ENCODE data around the gene POLR2F. TPM values are rescaled to one million over a fixed set of nuclear protein-coding genes. Genes with fewer than 3 reads are reported as not detected.
"Not testable (repeated sequence)": the region's sequence is repeated elsewhere in the genome, so short reads cannot be mapped to it uniquely, and the experiment has no call there.

Gene POLR2F
- total RNA-seq, 2 donors from 2014 or later: 25.9 to 27.7 TPM

GRCh38 chr22:37971475-37972434, 18.3 kb downstream of the POLR2F start:
- Mint-ChIP-seq H3K4me1 (peaks cover 14% of the 10 kb centered on the region), H3K27me3 (no peaks in the 10 kb centered on the region), H3K27ac (no peak overlapping the region), H3K36me3 (ENCODE audit: low read depth) (peaks cover 7% of the 10 kb centered on the region), H3K4me3 (no peak overlapping the region)
- H3K9me3 ChIP-seq (ENCODE audit: control insufficient read depth, low read length, poor library complexity, severe bottlenecking): no peaks in the 10 kb centered on the region
- DNase-seq (no peak), ATAC-seq (no peak)

GRCh38 chr22:37972527-37972926, 19.0 kb downstream of the POLR2F start:
- no peak for ATAC-seq

GRCh38 chr22:37973271-37974170, 20.0 kb downstream of the POLR2F start:
- no peak for ATAC-seq
- H3K27ac Mint-ChIP-seq: no peak overlapping the region
- peaks cover 3% of the 10 kb centered on the region for H3K36me3 Mint-ChIP-seq (ENCODE audit: low read depth)
- H3K27me3 Mint-ChIP-seq: no peaks in the 10 kb centered on the region
- H3K4me1 Mint-ChIP-seq: peaks cover 12% of the 10 kb centered on the region
- H3K9me3 ChIP-seq (ENCODE audit: control insufficient read depth, low read length, poor library complexity, severe bottlenecking): no peaks in the 10 kb centered on the region
- no peak overlapping the region for H3K4me3 Mint-ChIP-seq
- DNase-seq: no peak

More at GRCh38 chr22:37972527-37972926, 19.0 kb downstream of the POLR2F start:
- no peaks in the 10 kb centered on the region for H3K9me3 ChIP-seq (ENCODE audit: control insufficient read depth, low read length, poor library complexity, severe bottlenecking)
- peaks cover 14% of the 10 kb centered on the region for H3K4me1 Mint-ChIP-seq
- H3K27ac Mint-ChIP-seq: no peak overlapping the region
- no peak overlapping the region for H3K4me3 Mint-ChIP-seq
- no peaks in the 10 kb centered on the region for H3K27me3 Mint-ChIP-seq
- peaks cover 7% of the 10 kb centered on the region for H3K36me3 Mint-ChIP-seq (ENCODE audit: low read depth)
- no peak for DNase-seq

- Mint-ChIP-seq H3K4me1 (peaks cover 9% of the 10 kb centered on the region), H3K27ac (peak overlapping the region; percentile 49), H3K36me3 (ENCODE audit: low read depth) (peaks cover 3% of the 10 kb centered on the region), H3K4me3 (no peak overlapping the region), H3K27me3 (no peaks in the 10 kb centered on the region)
- DNase-seq (no peak), ATAC-seq (no peak)
- H3K9me3 ChIP-seq (ENCODE audit: control insufficient read depth, low read length, poor library complexity, severe bottlenecking): no peaks in the 10 kb centered on the region
Observed at GRCh38 chr22:37975153-37975552, 21.7 kb downstream of the POLR2F start.

GRCh38 chr22:37976022-37976421, 22.5 kb downstream of the POLR2F start:
- H3K27ac Mint-ChIP-seq; H3K9me3 ChIP-seq (ENCODE audit: control insufficient read depth, low read length, poor library complexity, severe bottlenecking); DNase-seq; H3K4me1 Mint-ChIP-seq; ATAC-seq; H3K27me3 Mint-ChIP-seq; H3K36me3 Mint-ChIP-seq (ENCODE audit: low read depth); H3K4me3 Mint-ChIP-seq: not testable (repeated sequence)

GRCh38 chr22:37976547-37976946, 23.0 kb downstream of the POLR2F start:
- no peak overlapping the region for H3K4me3 Mint-ChIP-seq
- DNase-seq (no peak), ATAC-seq (no peak)
- H3K4me1 Mint-ChIP-seq: peaks cover 6% of the 10 kb centered on the region
- no peak overlapping the region for H3K27ac Mint-ChIP-seq
- no peaks in the 10 kb centered on the region for H3K9me3 ChIP-seq (ENCODE audit: control insufficient read depth, low read length, poor library complexity, severe bottlenecking)
- no peaks in the 10 kb centered on the region for H3K27me3 Mint-ChIP-seq
- H3K36me3 Mint-ChIP-seq (ENCODE audit: low read depth): peaks cover 6% of the 10 kb centered on the region

GRCh38 chr22:37979782-37980181, 26.3 kb downstream of the POLR2F start:
- ATAC-seq (no peak), DNase-seq (no peak)
- no peaks in the 10 kb centered on the region for H3K9me3 ChIP-seq (ENCODE audit: control insufficient read depth, low read length, poor library complexity, severe bottlenecking)
- H3K36me3 Mint-ChIP-seq (ENCODE audit: low read depth): peaks cover 4% of the 10 kb centered on the region
- H3K27me3 Mint-ChIP-seq: no peaks in the 10 kb centered on the region
- no peak overlapping the region for H3K4me3 Mint-ChIP-seq
- peaks cover 4% of the 10 kb centered on the region for H3K4me1 Mint-ChIP-seq
- no peak overlapping the region for H3K27ac Mint-ChIP-seq

- Mint-ChIP-seq H3K4me1 (no peaks in the 10 kb centered on the region), H3K36me3 (ENCODE audit: low read depth) (peaks cover 4% of the 10 kb centered on the region), H3K4me3 (no peak overlapping the region), H3K27ac (no peak overlapping the region), H3K27me3 (no peaks in the 10 kb centered on the region)
- DNase-seq (no peak), ATAC-seq (no peak)
- H3K9me3 ChIP-seq (ENCODE audit: control insufficient read depth, low read length, poor library complexity, severe bottlenecking): no peaks in the 10 kb centered on the region
Observed at GRCh38 chr22:37981282-37982011, 27.9 kb downstream of the POLR2F start.

GRCh38 chr22:37982151-37982785, 28.8 kb downstream of the POLR2F start:
- peaks cover 4% of the 10 kb centered on the region for H3K36me3 Mint-ChIP-seq (ENCODE audit: low read depth)
- ATAC-seq: no peak
- DNase-seq: no peak
- H3K4me1 Mint-ChIP-seq: no peaks in the 10 kb centered on the region
- no peaks in the 10 kb centered on the region for H3K27me3 Mint-ChIP-seq
- H3K27ac Mint-ChIP-seq: no peak overlapping the region
- H3K4me3 Mint-ChIP-seq: no peak overlapping the region
- no peaks in the 10 kb centered on the region for H3K9me3 ChIP-seq (ENCODE audit: control insufficient read depth, low read length, poor library complexity, severe bottlenecking)

- ATAC-seq: no peak
- DNase-seq: no peak
- H3K36me3 Mint-ChIP-seq (ENCODE audit: low read depth): peaks cover 4% of the 10 kb centered on the region
- no peaks in the 10 kb centered on the region for H3K9me3 ChIP-seq (ENCODE audit: control insufficient read depth, low read length, poor library complexity, severe bottlenecking)
- H3K4me3 Mint-ChIP-seq: no peak overlapping the region
- H3K27ac Mint-ChIP-seq: no peak overlapping the region
- H3K27me3 Mint-ChIP-seq: no peaks in the 10 kb centered on the region
- H3K4me1 Mint-ChIP-seq: no peaks in the 10 kb centered on the region
Observed at GRCh38 chr22:37982938-37983859, 29.7 kb downstream of the POLR2F start.

- no peaks in the 10 kb centered on the region for H3K4me1 Mint-ChIP-seq
- ATAC-seq: no peak
- H3K27me3 Mint-ChIP-seq: no peaks in the 10 kb centered on the region
- no peak for DNase-seq
- H3K36me3 Mint-ChIP-seq (ENCODE audit: low read depth): peaks cover 4% of the 10 kb centered on the region
- H3K4me3 Mint-ChIP-seq: no peak within 1 kb of the TSS
- peak within 1 kb of the TSS; percentile 43 for H3K27ac Mint-ChIP-seq
- no peaks in the 10 kb centered on the region for H3K9me3 ChIP-seq (ENCODE audit: control insufficient read depth, low read length, poor library complexity, severe bottlenecking)
Observed at GRCh38 chr22:37983860-37984791, 30.6 kb downstream of the POLR2F start, which contains the start of gene SOX10. SOX10 (minus strand) TSS chr22:37984555; CDS start chr22:37983784, 771 bp downstream.
